Raji (cell line): Measurements from ENCODE around the gene LYPD1.

Experiments used
- POLR2A ChIP-seq: IDR thresholded peaks from 2 replicates; pipeline ENCODE4 v1.6.1; 2011; ENCODE audit warnings: low read depth, low read length, control low read depth; ENCODE audit not compliant: insufficient read depth

The LYPD1 gene

DNA sequence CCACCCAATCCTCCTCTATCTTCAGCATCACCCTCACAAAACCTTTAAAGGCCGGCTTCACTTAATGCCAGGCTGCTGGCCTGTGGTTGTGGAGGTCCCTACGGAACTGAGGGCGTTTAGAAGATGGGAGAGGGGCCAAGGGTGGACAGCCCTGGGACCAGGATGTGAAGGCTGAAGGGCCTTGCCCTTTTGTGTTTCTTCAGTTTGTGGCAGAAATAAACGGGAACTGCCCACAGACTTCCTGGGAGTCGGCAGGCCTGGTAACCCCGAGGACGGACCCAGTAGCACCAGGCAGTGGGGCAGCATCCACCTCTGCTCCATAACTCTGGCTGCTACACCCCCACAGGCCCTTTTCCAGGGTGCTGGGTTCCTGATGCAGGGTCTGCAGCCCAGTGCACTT is 51.3 kb downstream of the LYPD1 start:
- no peak for TF ChIP-seq POLR2A

DNA sequence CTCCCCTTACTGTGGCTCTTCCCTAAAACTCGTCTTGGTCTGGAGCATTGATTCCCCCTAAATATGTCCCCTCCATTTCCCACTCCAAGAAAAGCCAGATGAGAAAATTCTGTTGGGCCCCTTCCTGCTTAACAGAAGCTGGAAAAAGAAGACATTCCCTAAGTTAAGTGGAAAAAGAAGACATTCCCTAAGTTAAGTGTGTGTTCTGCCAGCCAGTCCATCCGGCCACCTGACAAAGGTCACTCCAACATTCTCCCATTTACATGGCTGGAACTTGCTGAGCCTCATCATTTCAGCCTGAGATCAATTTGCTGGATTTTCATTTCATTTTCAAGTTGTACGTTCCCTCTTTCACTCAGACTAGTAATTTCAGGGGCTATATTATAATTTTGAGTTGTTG is 52.0 kb downstream of the LYPD1 start:
- TF ChIP-seq POLR2A = no peak

DNA sequence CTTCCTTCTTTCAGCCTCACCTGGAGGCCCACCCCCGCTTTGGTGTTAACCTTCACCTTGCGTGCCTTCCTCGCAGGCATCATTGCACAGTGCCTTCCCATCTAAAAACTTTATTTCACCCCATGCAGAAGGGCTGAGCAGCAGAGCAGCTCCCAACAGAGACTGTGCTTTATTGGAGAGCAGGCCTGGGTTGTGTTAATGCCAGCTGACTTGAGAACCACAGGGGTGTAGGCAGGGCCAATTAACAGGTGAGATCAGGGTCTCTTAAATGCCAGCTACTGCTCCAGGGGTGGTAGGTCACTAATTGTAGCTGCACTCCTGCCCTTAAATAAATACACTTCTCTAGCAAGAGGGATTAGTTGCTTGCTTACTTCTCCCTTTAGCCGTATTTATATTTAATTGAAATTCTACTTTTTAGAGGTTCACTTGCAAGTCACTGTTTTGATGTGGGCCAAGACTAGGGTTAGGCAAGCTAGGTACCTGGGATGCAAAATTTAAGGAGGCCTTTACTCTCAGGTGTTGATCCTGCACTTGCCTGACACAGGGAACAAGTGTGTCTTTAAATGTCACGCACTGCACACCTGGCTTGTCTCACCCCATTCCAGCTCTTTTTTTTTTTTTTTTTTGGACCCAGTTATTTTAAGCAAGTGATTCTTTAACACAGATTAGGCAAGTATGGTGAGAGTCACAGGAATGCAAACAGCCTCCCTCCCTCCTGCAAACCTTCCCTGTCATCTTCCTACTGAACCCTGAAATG is 54.5 kb downstream of the LYPD1 start:
- TF ChIP-seq POLR2A = no peak

- TF ChIP-seq POLR2A = no peak
Observed at GRCh38 chr2:132611719-132612118, 58.3 kb downstream of the LYPD1 start.

DNA sequence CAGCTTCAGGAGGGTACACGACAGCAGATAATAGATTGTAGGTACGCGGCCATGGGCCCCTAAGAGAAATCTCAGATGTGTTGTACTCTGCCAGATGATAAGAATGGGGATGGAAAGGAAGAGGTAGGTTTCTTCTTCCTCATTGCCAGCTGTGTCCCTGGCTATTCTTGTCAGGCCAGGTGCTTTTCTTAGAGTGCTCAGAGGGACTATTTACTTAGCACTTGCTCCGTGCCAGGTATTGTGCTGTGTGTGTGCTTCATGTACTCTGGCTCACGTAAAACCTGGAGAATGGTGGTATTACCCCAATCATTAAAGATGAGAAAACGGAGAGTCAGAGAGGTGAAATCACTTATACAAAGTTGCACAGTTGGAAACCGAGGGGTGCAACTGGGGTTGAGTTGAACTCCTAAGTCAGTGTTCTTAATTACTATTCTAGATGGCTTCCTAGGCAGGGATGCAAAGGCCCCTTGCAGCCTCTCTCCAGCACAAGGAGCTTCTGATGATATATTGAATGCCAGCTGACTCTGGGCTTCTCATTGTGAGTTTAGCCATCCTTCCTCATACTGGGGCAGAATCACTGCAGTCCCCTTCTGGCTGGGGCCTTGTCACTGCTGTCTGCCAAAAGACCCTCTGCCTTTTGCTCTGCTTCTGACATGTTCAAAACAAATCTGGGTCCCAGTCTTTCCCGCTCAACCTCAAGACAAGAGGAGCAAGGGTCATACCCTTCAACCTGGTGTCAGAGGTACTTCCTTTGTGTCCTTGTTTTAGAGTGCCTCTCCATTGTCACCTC is 60.7 kb downstream of the LYPD1 start:
- TF ChIP-seq POLR2A = no peak

- TF ChIP-seq POLR2A = no peak
Observed at GRCh38 chr2:132608311-132608710, 61.7 kb downstream of the LYPD1 start.

- no peak for TF ChIP-seq POLR2A
Observed at GRCh38 chr2:132607426-132608090, 62.4 kb downstream of the LYPD1 start.

DNA sequence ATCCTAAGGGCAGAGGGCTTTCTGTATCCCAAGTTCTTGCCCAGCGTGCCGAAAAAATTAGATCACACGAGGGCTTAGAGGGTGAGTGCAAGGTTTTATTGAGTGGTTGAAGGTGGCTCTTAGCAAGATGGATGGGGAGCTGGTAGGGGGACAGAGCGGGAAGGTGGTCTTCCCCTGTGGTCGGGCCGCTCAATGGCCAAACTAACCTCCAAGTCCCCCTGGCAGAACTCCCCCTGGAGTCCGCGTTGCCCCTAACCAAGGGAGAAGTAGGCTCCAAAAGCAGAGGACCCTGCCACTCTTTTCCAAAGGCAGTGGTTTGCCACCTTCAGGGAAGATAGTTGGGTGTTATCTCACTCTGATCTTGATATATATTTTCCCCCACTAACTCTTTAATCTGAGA is 63.4 kb downstream of the LYPD1 start:
- TF ChIP-seq POLR2A = no peak

GRCh38 chr2:132605236-132606180 is 64.5 kb downstream of the LYPD1 start:
- TF ChIP-seq POLR2A = no peak

- TF ChIP-seq POLR2A = no peak
Observed at GRCh38 chr2:132604561-132604960, 65.4 kb downstream of the LYPD1 start.

- no peak for TF ChIP-seq POLR2A
Observed at GRCh38 chr2:132599556-132599955, 70.4 kb downstream of the LYPD1 start.

DNA sequence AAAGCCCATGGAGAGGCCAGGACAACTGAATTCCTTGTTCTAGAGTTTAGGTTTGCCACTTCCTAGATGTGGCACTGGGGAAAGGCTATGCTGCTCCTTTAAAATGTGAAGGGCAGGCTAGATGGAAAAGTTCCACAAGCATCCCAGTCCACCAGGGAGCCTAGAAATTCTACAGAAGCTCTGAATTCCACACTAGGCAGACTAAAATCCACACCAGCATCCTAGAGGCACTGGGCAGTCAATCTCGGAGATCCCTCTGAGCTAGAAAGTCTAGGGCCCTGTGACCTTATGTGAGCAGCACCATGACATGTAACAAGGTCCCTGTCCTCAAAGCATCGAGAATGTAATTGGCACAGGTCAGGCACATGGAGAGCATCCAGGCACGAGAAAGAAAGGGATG is 71.5 kb downstream of the LYPD1 start:
- TF ChIP-seq POLR2A = no peak

- TF ChIP-seq POLR2A = no peak
Observed at GRCh38 chr2:132597831-132598230, 72.2 kb downstream of the LYPD1 start.

DNA sequence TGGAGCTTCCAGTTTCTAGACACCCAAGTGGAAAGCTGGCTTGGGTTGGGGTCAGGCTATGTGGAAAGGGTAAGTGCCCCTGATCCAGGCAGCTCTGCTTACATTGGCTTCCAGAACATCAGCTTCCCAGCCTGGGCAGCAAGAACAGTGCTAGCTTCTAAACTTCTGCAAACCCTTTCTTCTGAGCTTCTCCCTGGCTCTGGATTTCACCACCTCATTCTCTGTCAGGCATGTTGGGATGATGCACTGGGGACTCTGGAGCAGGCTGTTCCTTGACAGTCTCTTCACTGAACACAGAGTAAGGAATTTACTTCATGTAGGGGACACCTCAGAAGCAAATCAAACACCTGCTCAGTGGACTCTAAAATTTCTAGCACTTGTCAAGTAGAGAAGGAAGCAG is 72.8 kb downstream of the LYPD1 start:
- no peak for TF ChIP-seq POLR2A

DNA sequence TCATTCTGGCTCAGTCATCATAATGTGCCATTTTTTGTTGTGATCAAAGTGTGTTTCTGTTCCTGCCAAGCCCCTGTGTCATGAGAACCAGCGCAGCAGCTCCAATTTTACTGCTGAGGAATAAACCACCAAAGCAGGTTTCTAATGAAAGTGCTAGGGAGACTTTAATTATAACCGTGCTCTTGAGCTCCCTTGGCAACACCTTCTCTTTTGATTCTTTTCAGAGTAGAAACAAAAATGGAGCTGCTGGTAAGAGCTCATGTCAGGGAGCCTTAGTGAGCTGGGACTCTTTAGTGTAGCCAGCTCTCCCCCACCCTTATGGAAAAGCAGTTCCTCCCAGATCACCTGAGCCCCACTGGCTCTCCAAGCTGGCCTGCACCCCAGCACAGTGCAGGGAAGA is 74.3 kb downstream of the LYPD1 start:
- no peak for TF ChIP-seq POLR2A
